ENCODE measurements around the gene THADA. TPM values are rescaled to one million over a fixed set of nuclear protein-coding genes. Genes with fewer than 3 reads are reported as not detected.

The THADA gene
- total RNA-seq, 1 experiment from 2014 or later: 27.5 TPM

GRCh38 chr2:43559391-43560230 lies 36.2 kb downstream of the THADA start:
- no peak for TF ChIP-seq FOXK1 (CRISPR knock-in tag; IDR thresholded peaks at IDR 0.05)
- no peak for TF ChIP-seq IRF1 (CRISPR knock-in tag; IDR thresholded peaks at IDR 0.05)
- no peak for TF ChIP-seq ZNF232 (CRISPR knock-in tag; IDR thresholded peaks at IDR 0.05)
- ATAC-seq (no peak), DNase-seq (ENCODE audit: low spot score) (no peak)
- ChIA-PET CTCF (interaction anchor here (2.4 kb wide), 1 partner anchor 18 kb away, joined by 11 read pairs; no protein-coding TSS in a partner anchor), POLR2A (no interaction called here)
- Mint-ChIP-seq H3K27me3 (ENCODE audit: low read depth) (no peaks in the 10 kb centered on the region; the same call in 1 of the 2 replicates), H3K4me1 (peaks cover 13% of the 10 kb centered on the region), H3K4me3 (no peak overlapping the region), H3K9me3 (no peaks in the 10 kb centered on the region), H3K36me3 (peaks cover 21% of the 10 kb centered on the region), H3K27ac (no peak overlapping the region)

GRCh38 chr2:43557196-43557595 lies 38.6 kb downstream of the THADA start:
- DNase-seq (ENCODE audit: low spot score): no peak
- no peak overlapping the region for H3K27ac Mint-ChIP-seq
- H3K36me3 Mint-ChIP-seq: peaks cover 21% of the 10 kb centered on the region
- no peaks in the 10 kb centered on the region for H3K27me3 Mint-ChIP-seq (ENCODE audit: low read depth)
- no peak for ATAC-seq
- H3K4me1 Mint-ChIP-seq: no peaks in the 10 kb centered on the region
- no peak overlapping the region for H3K4me3 Mint-ChIP-seq
- CTCF ChIA-PET: interaction anchor here (1.8 kb wide), 1 partner anchor 20 kb away, joined by 13 read pairs; no protein-coding TSS in a partner anchor
- POLR2A ChIA-PET: no interaction called here
- TF ChIP-seq RELA (CRISPR knock-in tag; IDR thresholded peaks at IDR 0.05; ENCODE audit: borderline replicate concordance): no peak
- no peak for TF ChIP-seq ZNF317 (CRISPR knock-in tag; IDR thresholded peaks at IDR 0.05; ENCODE audit: borderline replicate concordance, low read depth)
- TF ChIP-seq PRRX2 (CRISPR knock-in tag; IDR thresholded peaks at IDR 0.05): no peak
- TF ChIP-seq MYBL2 (CRISPR knock-in tag; IDR thresholded peaks at IDR 0.05): no peak
- TF ChIP-seq ARID4B (CRISPR knock-in tag; IDR thresholded peaks at IDR 0.05; ENCODE audit: borderline replicate concordance): no peak
- TF ChIP-seq SOX15 (CRISPR knock-in tag; IDR thresholded peaks at IDR 0.05): no peak
- no peak for TF ChIP-seq ZNF671 (CRISPR knock-in tag; IDR thresholded peaks at IDR 0.05)
- TF ChIP-seq ETV6 (CRISPR knock-in tag; IDR thresholded peaks at IDR 0.05): no peak
- TF ChIP-seq NFE2L1 (CRISPR knock-in tag; IDR thresholded peaks at IDR 0.05): no peak
- no peak for TF ChIP-seq TCF7 (CRISPR knock-in tag; IDR thresholded peaks at IDR 0.05; ENCODE audit: low read depth)
- no peak for TF ChIP-seq AR (CRISPR knock-in tag; IDR thresholded peaks at IDR 0.05)
- no peak for TF ChIP-seq ZNF138 (CRISPR knock-in tag; conservative IDR thresholded peaks at IDR 0.05)
- no peak for TF ChIP-seq SMAD3 (CRISPR knock-in tag; IDR thresholded peaks at IDR 0.05; ENCODE audit: borderline replicate concordance)
- no peak for TF ChIP-seq MLX (CRISPR knock-in tag; IDR thresholded peaks at IDR 0.05)
- TF ChIP-seq ATF2 (CRISPR knock-in tag; IDR thresholded peaks at IDR 0.05; ENCODE audit: borderline replicate concordance, low read depth): no peak
- TF ChIP-seq IRF1 (CRISPR knock-in tag; IDR thresholded peaks at IDR 0.05): no peak
- H3K9me3 Mint-ChIP-seq: no peaks in the 10 kb centered on the region
